C4-2B (cell line): ENCODE measurements around the gene OLFM2.

Source experiments
- H3K27ac ChIP-seq: fragments of 450-650 bp; 2 replicates; pipeline ENCODE4 v1.5.1; 2017
- CTCF ChIP-seq: fragments of 450-650 bp; conservative IDR thresholded peaks from 2 replicates; pipeline ENCODE4 v1.5.1; 2017; ENCODE audit warnings: mild to moderate bottlenecking
- ZFX ChIP-seq: fragments of 450-650 bp; IDR thresholded peaks from 2 replicates; pipeline ENCODE4 v1.6.1; 2017

The OLFM2 gene

GRCh38 chr19:9968820-9969687 lies 32.7 kb upstream of the OLFM2 start:
- TF ChIP-seq ZFX: no peak
- TF ChIP-seq CTCF: no peak
- no peak overlapping the region for H3K27ac ChIP-seq

GRCh38 chr19:9967326-9967725 lies 31.0 kb upstream of the OLFM2 start:
- TF ChIP-seq CTCF: no peak
- no peak for TF ChIP-seq ZFX
- H3K27ac ChIP-seq: no peak overlapping the region

- H3K27ac ChIP-seq: no peak overlapping the region
- TF ChIP-seq ZFX (no peak), CTCF (no peak)
These were observed 30.1 kb upstream of the OLFM2 start for GRCh38 chr19:9966448-9966847.

GRCh38 chr19:9966024-9966423 lies 29.7 kb upstream of the OLFM2 start:
- TF ChIP-seq ZFX: no peak
- TF ChIP-seq CTCF: no peak
- no peak overlapping the region for H3K27ac ChIP-seq

GRCh38 chr19:9962623-9963290 lies 26.4 kb upstream of the OLFM2 start:
- H3K27ac ChIP-seq: no peak overlapping the region

GRCh38 chr19:9961103-9961502 lies 24.8 kb upstream of the OLFM2 start:
- TF ChIP-seq CTCF (no peak), ZFX (no peak)
- no peak overlapping the region for H3K27ac ChIP-seq

More at GRCh38 chr19:9962623-9963290, 26.4 kb upstream of the OLFM2 start:
- no peak for TF ChIP-seq CTCF
- TF ChIP-seq ZFX: no peak

GRCh38 chr19:9958379-9958821 lies 22.1 kb upstream of the OLFM2 start:
- H3K27ac ChIP-seq: no peak overlapping the region
- TF ChIP-seq CTCF: no peak
- TF ChIP-seq ZFX: no peak
